GM23338 (cell line): ENCODE measurements around the gene GGN. TPM values are rescaled to one million over a fixed set of nuclear protein-coding genes. Genes with fewer than 3 reads are reported as not detected.

ENCODE experiments used
- ATAC-seq: fragments of 200-7000 bp; cut with Tn5 transposase; 3 replicates; pipeline ENCODE4 v1.9.1; 2020
- DNase-seq: peaks from one replicate; pipeline ENCODE4 v3.0.0-alpha.2; 2015; ENCODE audit warnings: low spot score
- H2AFZ ChIP-seq: fragments of 200-600 bp; sonication (generic); 2 replicates; pipeline ENCODE4 v1.8.0; 2016; ENCODE audit warnings: antibody characterized with exemption, mild to moderate bottlenecking, moderate library complexity
- H3F3A ChIP-seq: fragments of 200-600 bp; sonication (generic); replicated peaks from 2 replicates; pipeline ENCODE4 v1.8.0; 2017; ENCODE audit warnings: antibody characterized with exemption, mixed run types, low read depth
- H3K27ac ChIP-seq: fragments of 200-600 bp; sonication (generic); 2 replicates; pipeline ENCODE4 v1.6.1; 2016; ENCODE audit warnings: low read depth
- H3K27me3 ChIP-seq: fragments of 200-600 bp; sonication (generic); 2 replicates; pipeline ENCODE4 v1.8.0; 2016; ENCODE audit warnings: mild to moderate bottlenecking, mixed run types, moderate library complexity; ENCODE audit not compliant: insufficient read depth
- H3K36me3 ChIP-seq: fragments of 200-600 bp; sonication (generic); 2 replicates; pipeline ENCODE4 v1.8.0; 2016; ENCODE audit warnings: mild to moderate bottlenecking; ENCODE audit not compliant: insufficient read depth
- H3K4me1 ChIP-seq: fragments of 200-600 bp; sonication (generic); 2 replicates; pipeline ENCODE4 v1.8.0; 2016; ENCODE audit warnings: mild to moderate bottlenecking, moderate library complexity; ENCODE audit not compliant: insufficient read depth
- H3K4me2 ChIP-seq: fragments of 200-600 bp; sonication (generic); 2 replicates; pipeline ENCODE4 v1.7.1; 2017; ENCODE audit warnings: mixed run types
- H3K4me3 ChIP-seq: fragments of 200-600 bp; sonication (generic); 2 replicates; pipeline ENCODE4 v1.6.1; 2016; ENCODE audit warnings: mixed run types
- H3K79me2 ChIP-seq: fragments of 200-600 bp; sonication (generic); replicated peaks from 2 replicates; pipeline ENCODE4 v1.8.0; 2017; ENCODE audit warnings: mild to moderate bottlenecking; ENCODE audit not compliant: insufficient read depth
- H3K9me2 ChIP-seq: fragments of 200-600 bp; sonication (generic); 2 replicates; pipeline ENCODE4 v1.8.0; 2017; ENCODE audit not compliant: insufficient read depth
- H4K20me1 ChIP-seq: fragments of 200-600 bp; sonication (generic); replicated peaks from 2 replicates; pipeline ENCODE4 v1.8.0; 2017; ENCODE audit warnings: mild to moderate bottlenecking; ENCODE audit not compliant: insufficient read depth
- H3K27ac Mint-ChIP-seq: 2 replicates; pipeline ENCODE4 v1.8.0; 2020; ENCODE audit warnings: inconsistent platforms, mild to moderate bottlenecking, moderate library complexity, mixed read lengths
- H3K27me3 Mint-ChIP-seq: 3 replicates; pipeline ENCODE4 v1.8.0; 2022; ENCODE audit warnings: low read depth, mild to moderate bottlenecking, moderate library complexity, mixed read lengths, inconsistent platforms; ENCODE audit not compliant: insufficient read depth, poor library complexity
- H3K36me3 Mint-ChIP-seq: 3 replicates; pipeline ENCODE4 v1.8.0; 2021; ENCODE audit warnings: low read depth, mild to moderate bottlenecking, inconsistent platforms, moderate library complexity, mixed read lengths
- H3K4me1 Mint-ChIP-seq: 3 replicates; pipeline ENCODE4 v1.8.0; 2020; ENCODE audit warnings: mild to moderate bottlenecking, inconsistent platforms, mixed read lengths
- H3K4me3 Mint-ChIP-seq: 3 replicates; pipeline ENCODE4 v1.8.0; 2021; ENCODE audit warnings: moderate library complexity, mild to moderate bottlenecking, inconsistent platforms, mixed read lengths
- H3K9me3 Mint-ChIP-seq: 3 replicates; pipeline ENCODE4 v1.8.0; 2020; ENCODE audit warnings: moderate library complexity, mild to moderate bottlenecking, inconsistent platforms, mixed read lengths
- CREB1 ChIP-seq: fragments of 250-450 bp; sonication (Bioruptor Pico); IDR thresholded peaks from 2 replicates; pipeline ENCODE4 v1.5.0; 2020; ENCODE audit warnings: low read depth, mild to moderate bottlenecking, moderate library complexity
- EZH2phosphoT487 ChIP-seq: fragments of 200-600 bp; sonication (generic); IDR thresholded peaks from one replicate; pipeline ENCODE4 v1.8.1; 2018; ENCODE audit warnings: antibody characterized with exemption; ENCODE audit not compliant: unreplicated experiment
- JUNB ChIP-seq: IDR thresholded peaks from one replicate; pipeline ENCODE4 v1.6.1; 2016; ENCODE audit warnings: antibody characterized with exemption; ENCODE audit not compliant: unreplicated experiment
- NANOG ChIP-seq: IDR thresholded peaks from 2 replicates; pipeline ENCODE4 v1.6.1; 2016; ENCODE audit warnings: antibody characterized with exemption, borderline replicate concordance
- STAT1 ChIP-seq: IDR thresholded peaks from one replicate; pipeline ENCODE4 v1.6.1; 2016; ENCODE audit warnings: antibody characterized with exemption; ENCODE audit not compliant: unreplicated experiment
- ZNF114 ChIP-seq: fragments of 250-450 bp; sonication (Bioruptor Pico); IDR thresholded peaks from 2 replicates; pipeline ENCODE4 v1.5.0; 2020; ENCODE audit warnings: mild to moderate bottlenecking, moderate library complexity
- ZNF331 ChIP-seq: fragments of 250-450 bp; sonication (Bioruptor Pico); IDR thresholded peaks from 2 replicates; pipeline ENCODE4 v1.5.0; 2020; ENCODE audit warnings: low read depth, mild to moderate bottlenecking, moderate library complexity
- polyA plus RNA-seq: library from polyadenylated mRNA; unstranded; fragments of >200 nt; fragmentation: Nextera tagmentation; extraction: Ambion mirVana; gene quantifications from 2 replicates; pipeline ENCODE4 v1.2.1, GENCODE V29; 2016
- total RNA-seq: library from RNA; depleted of rRNA; stranded (reverse); fragments of >200 nt; shearing (Covaris generic); gene quantifications from 2 replicates; pipeline ENCODE4 v1.2.3, GENCODE V29; 2014
- TF ChIP-seq, protein P1 (sequence below), 2 experiments: fragments of 200-600 bp in 1 of 2; sonication (generic) in 1 of 2; conservative IDR thresholded peaks; 2 replicates each; pipeline versions ENCODE4 v1.5.1 to v1.6.1; 2016 to 2017; ENCODE audit warnings: antibody characterized with exemption in 2 of 2, low read depth in 2 of 2, mild to moderate bottlenecking in 2 of 2, moderate library complexity in 1 of 2
- TF ChIP-seq, protein P2 (sequence below): IDR thresholded peaks from one replicate; pipeline ENCODE4 v1.6.1; 2018; ENCODE audit warnings: antibody characterized with exemption; ENCODE audit not compliant: unreplicated experiment
- TF ChIP-seq, protein P3 (sequence below): fragments of 250-450 bp; sonication (Bioruptor Pico); IDR thresholded peaks from 2 replicates; pipeline ENCODE4 v1.5.0; 2020; ENCODE audit warnings: mild to moderate bottlenecking, moderate library complexity
- TF ChIP-seq, protein P4 (sequence below): IDR thresholded peaks from 2 replicates; pipeline ENCODE4 v1.6.1; 2016; ENCODE audit warnings: antibody characterized with exemption

Gene GGN
- total and polyA plus RNA-seq, 2 experiments from 2014 or later, result 0.14 to 1.5 TPM

DNA sequence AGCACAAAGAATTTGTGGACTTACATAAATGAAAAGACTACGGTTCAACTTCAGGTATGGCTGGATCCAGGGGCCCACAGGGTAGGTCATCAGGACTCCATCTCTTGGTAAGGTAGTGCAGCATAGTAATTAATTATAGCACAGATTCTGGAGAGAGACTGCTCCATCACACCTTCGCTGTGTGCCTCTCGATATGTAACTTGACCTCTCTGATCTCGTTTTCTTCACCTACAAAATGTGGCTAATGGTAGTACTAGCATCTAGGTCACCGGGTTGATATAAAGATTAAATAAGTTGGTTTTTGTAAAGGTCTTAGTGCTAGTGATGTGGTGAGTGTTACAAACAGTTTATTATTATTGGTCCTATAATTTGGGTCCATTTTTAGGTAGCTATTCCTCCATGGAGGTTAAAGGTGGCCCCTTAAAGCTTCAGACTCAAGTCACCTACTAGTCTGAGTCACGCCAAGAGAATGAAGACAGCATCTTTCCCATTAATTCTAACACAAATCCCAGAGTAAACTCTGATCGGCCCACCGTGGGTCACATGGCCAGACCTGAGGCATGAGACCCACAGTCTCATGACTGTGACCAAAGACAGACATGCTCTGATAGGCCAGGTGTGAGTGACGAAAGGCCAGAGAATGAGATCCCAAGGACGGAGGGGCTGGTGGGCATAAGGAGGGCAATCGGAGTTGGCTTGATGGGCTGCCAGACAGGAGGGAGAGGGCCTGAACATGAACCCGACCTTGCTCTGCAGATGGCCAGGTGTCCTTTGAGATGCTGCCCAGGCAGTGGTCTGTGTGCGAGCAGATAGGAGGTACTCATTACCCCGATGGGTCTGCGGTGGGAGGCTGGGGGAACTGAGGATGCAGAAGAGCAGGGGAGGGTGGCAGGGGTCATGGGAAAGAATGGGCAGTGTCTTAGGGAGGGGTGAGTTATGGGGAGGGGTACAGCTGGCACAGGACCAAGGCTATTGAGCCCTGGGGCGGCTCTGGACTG, 31.8 kb downstream of the GGN start:
- TF ChIP-seq ZNF114 (CRISPR knock-in tag), result no peak
- TF ChIP-seq, protein P1, sequence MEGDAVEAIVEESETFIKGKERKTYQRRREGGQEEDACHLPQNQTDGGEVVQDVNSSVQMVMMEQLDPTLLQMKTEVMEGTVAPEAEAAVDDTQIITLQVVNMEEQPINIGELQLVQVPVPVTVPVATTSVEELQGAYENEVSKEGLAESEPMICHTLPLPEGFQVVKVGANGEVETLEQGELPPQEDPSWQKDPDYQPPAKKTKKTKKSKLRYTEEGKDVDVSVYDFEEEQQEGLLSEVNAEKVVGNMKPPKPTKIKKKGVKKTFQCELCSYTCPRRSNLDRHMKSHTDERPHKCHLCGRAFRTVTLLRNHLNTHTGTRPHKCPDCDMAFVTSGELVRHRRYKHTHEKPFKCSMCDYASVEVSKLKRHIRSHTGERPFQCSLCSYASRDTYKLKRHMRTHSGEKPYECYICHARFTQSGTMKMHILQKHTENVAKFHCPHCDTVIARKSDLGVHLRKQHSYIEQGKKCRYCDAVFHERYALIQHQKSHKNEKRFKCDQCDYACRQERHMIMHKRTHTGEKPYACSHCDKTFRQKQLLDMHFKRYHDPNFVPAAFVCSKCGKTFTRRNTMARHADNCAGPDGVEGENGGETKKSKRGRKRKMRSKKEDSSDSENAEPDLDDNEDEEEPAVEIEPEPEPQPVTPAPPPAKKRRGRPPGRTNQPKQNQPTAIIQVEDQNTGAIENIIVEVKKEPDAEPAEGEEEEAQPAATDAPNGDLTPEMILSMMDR (conservative IDR thresholded peaks at IDR 0.05; ENCODE audit: low read depth in 2 of 2), result no peak
- TF ChIP-seq EZH2phosphoT487, result no peak
- TF ChIP-seq NANOG, result no peak
- TF ChIP-seq, protein P2, sequence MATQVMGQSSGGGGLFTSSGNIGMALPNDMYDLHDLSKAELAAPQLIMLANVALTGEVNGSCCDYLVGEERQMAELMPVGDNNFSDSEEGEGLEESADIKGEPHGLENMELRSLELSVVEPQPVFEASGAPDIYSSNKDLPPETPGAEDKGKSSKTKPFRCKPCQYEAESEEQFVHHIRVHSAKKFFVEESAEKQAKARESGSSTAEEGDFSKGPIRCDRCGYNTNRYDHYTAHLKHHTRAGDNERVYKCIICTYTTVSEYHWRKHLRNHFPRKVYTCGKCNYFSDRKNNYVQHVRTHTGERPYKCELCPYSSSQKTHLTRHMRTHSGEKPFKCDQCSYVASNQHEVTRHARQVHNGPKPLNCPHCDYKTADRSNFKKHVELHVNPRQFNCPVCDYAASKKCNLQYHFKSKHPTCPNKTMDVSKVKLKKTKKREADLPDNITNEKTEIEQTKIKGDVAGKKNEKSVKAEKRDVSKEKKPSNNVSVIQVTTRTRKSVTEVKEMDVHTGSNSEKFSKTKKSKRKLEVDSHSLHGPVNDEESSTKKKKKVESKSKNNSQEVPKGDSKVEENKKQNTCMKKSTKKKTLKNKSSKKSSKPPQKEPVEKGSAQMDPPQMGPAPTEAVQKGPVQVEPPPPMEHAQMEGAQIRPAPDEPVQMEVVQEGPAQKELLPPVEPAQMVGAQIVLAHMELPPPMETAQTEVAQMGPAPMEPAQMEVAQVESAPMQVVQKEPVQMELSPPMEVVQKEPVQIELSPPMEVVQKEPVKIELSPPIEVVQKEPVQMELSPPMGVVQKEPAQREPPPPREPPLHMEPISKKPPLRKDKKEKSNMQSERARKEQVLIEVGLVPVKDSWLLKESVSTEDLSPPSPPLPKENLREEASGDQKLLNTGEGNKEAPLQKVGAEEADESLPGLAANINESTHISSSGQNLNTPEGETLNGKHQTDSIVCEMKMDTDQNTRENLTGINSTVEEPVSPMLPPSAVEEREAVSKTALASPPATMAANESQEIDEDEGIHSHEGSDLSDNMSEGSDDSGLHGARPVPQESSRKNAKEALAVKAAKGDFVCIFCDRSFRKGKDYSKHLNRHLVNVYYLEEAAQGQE, result no peak
- TF ChIP-seq STAT1, result no peak
- TF ChIP-seq, protein P3, sequence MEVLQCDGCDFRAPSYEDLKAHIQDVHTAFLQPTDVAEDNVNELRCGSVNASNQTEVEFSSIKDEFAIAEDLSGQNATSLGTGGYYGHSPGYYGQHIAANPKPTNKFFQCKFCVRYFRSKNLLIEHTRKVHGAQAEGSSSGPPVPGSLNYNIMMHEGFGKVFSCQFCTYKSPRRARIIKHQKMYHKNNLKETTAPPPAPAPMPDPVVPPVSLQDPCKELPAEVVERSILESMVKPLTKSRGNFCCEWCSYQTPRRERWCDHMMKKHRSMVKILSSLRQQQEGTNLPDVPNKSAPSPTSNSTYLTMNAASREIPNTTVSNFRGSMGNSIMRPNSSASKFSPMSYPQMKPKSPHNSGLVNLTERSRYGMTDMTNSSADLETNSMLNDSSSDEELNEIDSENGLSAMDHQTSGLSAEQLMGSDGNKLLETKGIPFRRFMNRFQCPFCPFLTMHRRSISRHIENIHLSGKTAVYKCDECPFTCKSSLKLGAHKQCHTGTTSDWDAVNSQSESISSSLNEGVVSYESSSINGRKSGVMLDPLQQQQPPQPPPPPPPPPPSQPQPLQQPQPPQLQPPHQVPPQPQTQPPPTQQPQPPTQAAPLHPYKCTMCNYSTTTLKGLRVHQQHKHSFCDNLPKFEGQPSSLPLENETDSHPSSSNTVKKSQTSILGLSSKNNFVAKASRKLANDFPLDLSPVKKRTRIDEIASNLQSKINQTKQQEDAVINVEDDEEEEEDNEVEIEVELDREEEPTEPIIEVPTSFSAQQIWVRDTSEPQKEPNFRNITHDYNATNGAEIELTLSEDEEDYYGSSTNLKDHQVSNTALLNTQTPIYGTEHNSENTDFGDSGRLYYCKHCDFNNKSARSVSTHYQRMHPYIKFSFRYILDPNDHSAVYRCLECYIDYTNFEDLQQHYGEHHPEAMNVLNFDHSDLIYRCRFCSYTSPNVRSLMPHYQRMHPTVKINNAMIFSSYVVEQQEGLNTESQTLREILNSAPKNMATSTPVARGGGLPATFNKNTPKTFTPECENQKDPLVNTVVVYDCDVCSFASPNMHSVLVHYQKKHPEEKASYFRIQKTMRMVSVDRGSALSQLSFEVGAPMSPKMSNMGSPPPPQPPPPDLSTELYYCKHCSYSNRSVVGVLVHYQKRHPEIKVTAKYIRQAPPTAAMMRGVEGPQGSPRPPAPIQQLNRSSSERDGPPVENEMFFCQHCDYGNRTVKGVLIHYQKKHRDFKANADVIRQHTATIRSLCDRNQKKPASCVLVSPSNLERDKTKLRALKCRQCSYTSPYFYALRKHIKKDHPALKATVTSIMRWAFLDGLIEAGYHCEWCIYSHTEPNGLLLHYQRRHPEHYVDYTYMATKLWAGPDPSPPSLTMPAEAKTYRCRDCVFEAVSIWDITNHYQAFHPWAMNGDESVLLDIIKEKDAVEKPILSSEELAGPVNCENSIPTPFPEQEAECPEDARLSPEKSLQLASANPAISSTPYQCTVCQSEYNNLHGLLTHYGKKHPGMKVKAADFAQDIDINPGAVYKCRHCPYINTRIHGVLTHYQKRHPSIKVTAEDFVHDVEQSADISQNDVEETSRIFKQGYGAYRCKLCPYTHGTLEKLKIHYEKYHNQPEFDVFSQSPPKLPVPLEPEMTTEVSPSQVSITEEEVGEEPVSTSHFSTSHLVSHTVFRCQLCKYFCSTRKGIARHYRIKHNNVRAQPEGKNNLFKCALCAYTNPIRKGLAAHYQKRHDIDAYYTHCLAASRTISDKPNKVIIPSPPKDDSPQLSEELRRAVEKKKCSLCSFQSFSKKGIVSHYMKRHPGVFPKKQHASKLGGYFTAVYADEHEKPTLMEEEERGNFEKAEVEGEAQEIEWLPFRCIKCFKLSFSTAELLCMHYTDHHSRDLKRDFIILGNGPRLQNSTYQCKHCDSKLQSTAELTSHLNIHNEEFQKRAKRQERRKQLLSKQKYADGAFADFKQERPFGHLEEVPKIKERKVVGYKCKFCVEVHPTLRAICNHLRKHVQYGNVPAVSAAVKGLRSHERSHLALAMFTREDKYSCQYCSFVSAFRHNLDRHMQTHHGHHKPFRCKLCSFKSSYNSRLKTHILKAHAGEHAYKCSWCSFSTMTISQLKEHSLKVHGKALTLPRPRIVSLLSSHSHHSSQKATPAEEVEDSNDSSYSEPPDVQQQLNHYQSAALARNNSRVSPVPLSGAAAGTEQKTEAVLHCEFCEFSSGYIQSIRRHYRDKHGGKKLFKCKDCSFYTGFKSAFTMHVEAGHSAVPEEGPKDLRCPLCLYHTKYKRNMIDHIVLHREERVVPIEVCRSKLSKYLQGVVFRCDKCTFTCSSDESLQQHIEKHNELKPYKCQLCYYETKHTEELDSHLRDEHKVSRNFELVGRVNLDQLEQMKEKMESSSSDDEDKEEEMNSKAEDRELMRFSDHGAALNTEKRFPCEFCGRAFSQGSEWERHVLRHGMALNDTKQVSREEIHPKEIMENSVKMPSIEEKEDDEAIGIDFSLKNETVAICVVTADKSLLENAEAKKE (CRISPR knock-in tag), result no peak
- TF ChIP-seq, protein P4, sequence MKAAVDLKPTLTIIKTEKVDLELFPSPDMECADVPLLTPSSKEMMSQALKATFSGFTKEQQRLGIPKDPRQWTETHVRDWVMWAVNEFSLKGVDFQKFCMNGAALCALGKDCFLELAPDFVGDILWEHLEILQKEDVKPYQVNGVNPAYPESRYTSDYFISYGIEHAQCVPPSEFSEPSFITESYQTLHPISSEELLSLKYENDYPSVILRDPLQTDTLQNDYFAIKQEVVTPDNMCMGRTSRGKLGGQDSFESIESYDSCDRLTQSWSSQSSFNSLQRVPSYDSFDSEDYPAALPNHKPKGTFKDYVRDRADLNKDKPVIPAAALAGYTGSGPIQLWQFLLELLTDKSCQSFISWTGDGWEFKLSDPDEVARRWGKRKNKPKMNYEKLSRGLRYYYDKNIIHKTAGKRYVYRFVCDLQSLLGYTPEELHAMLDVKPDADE, result no peak
- no peak for TF ChIP-seq JUNB
- TF ChIP-seq CREB1 (CRISPR knock-in tag), result no peak
- TF ChIP-seq ZNF331 (CRISPR knock-in tag), result no peak
- no peak overlapping the region for H3K27ac Mint-ChIP-seq

More for the DNA sequence above, 31.8 kb downstream of the GGN start:
- Histone ChIP-seq H3K4me1 (peaks cover 5% of the 10 kb centered on the region), H3K27me3 (peaks cover 27% of the 10 kb centered on the region), H3F3A (0 out of 2 replicates have a peak, but pooled peaks cover 8% of the 10 kb centered on the region), H3K9me2 (no peaks in the 10 kb centered on the region), H3K4me3 (no peak overlapping the region), H3K4me2 (no peak overlapping the region), H3K36me3 (no peaks in the 10 kb centered on the region), H3K79me2 (no peaks in the 10 kb centered on the region), H4K20me1 (no peaks in the 10 kb centered on the region; the same call in 1 of the 2 replicates), H2AFZ (no peak overlapping the region), H3K27ac (no peak overlapping the region)
- H3K36me3 Mint-ChIP-seq, result no peaks in the 10 kb centered on the region; the same call in 2 of the 3 replicates
- H3K9me3 Mint-ChIP-seq, result no peaks in the 10 kb centered on the region
- ATAC-seq (no peak), DNase-seq (no peak)
- H3K4me3 Mint-ChIP-seq, result no peak overlapping the region
- peaks cover 22% of the 10 kb centered on the region for H3K27me3 Mint-ChIP-seq
- H3K4me1 Mint-ChIP-seq, result peaks cover 19% of the 10 kb centered on the region
